ENCODE results near the gene GSG1L.

GSG1L gene

DNA sequence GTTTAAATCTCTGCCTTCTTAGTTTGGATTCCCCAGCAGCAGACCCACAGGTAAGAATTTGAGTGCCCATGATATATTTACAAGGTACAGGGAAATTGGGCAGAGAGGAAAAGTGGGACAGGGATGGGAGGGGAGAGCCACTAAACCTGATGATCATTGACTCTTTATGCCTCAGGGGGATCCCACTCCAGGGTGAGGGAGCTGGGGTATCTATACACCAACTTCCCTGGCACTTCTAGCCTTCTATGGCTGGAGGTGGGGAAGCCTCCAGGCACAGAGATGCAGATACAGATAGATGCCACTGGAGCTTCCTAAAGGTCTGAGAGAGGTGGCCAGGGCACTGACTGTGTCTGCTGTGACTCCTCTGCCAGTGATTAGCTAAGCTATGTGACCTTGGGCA lies 257.1 kb downstream of the GSG1L start:
- Histone ChIP-seq H3K9ac (ENCODE audit: low read length) (no peak overlapping the region), H3K27me3 (ENCODE audit: low read length) (no peaks in the 10 kb centered on the region), H3K9me3 (ENCODE audit: insufficient read depth, low read length) (no peaks in the 10 kb centered on the region), H3K36me3 (ENCODE audit: low read length) (no peaks in the 10 kb centered on the region), H3K4me3 (ENCODE audit: insufficient read depth, low read length, poor library complexity, severe bottlenecking) (no peak overlapping the region), H3K79me2 (ENCODE audit: insufficient read depth, low read length) (no peaks in the 10 kb centered on the region), H3K9me2 (replicated peaks; ENCODE audit: insufficient read depth, low read length) (no peaks in the 10 kb centered on the region), H4K20me1 (ENCODE audit: low read depth, low read length) (no peaks in the 10 kb centered on the region), H3F3A (ENCODE audit: insufficient read depth) (no peaks in the 10 kb centered on the region), H3K27ac (ENCODE audit: low read depth, low read length) (no peak overlapping the region), H2AFZ (ENCODE audit: low read depth, low read length, severe bottlenecking) (no peak overlapping the region), H3K4me2 (ENCODE audit: low read depth, low read length, poor library complexity, severe bottlenecking) (no peak overlapping the region)
- no peak for TF ChIP-seq EZH2phosphoT487 (conservative IDR thresholded peaks at IDR 0.05; ENCODE audit: low read length)
- TF ChIP-seq CTCF (IDR thresholded peaks at IDR 0.05; ENCODE audit: insufficient read depth, low read length, poor library complexity, severe bottlenecking) = no peak

DNA sequence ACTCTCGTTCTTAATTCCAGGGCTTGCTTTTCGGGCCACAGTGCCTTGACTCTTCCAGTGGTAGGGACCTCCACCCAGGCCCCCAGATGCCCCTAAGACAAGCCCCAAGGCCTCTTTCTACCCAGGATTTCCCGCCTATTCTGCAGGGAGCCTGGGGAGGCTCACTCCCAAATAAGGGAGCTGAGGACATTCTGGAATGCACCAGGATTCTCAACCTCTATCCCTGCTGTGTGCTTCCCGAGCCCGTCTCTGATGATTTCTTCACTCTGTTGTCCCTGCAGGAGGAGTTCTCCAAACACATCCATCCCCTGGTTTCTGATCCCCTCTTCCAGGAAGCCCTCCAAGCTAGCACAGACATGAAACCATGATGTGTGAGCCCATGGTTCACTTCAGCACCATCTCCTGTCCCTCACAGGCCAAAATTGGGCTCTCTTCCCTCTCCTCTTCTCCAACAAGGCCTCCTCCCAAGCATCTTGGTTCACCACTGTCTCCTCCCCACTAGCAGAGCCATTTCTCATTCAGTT lies 257.6 kb downstream of the GSG1L start:
- no peak overlapping the region for H2AFZ ChIP-seq (ENCODE audit: low read depth, low read length, severe bottlenecking)
- no peak overlapping the region for H3K9ac ChIP-seq (ENCODE audit: low read length)
- H3K27ac ChIP-seq (ENCODE audit: low read depth, low read length) = no peak overlapping the region
- H3K4me3 ChIP-seq (ENCODE audit: insufficient read depth, low read length, poor library complexity, severe bottlenecking) = no peak overlapping the region
- no peaks in the 10 kb centered on the region for H3K79me2 ChIP-seq (ENCODE audit: insufficient read depth, low read length)
- H4K20me1 ChIP-seq (ENCODE audit: low read depth, low read length) = no peaks in the 10 kb centered on the region
- no peaks in the 10 kb centered on the region for H3K27me3 ChIP-seq (ENCODE audit: low read length)
- H3K9me3 ChIP-seq (ENCODE audit: insufficient read depth, low read length) = no peaks in the 10 kb centered on the region
- H3K36me3 ChIP-seq (ENCODE audit: low read length) = no peaks in the 10 kb centered on the region
- no peak for TF ChIP-seq EZH2phosphoT487 (conservative IDR thresholded peaks at IDR 0.05; ENCODE audit: low read length)
- TF ChIP-seq CTCF (IDR thresholded peaks at IDR 0.05; ENCODE audit: insufficient read depth, low read length, poor library complexity, severe bottlenecking) = no peak
- H3F3A ChIP-seq (ENCODE audit: insufficient read depth) = no peaks in the 10 kb centered on the region
- H3K4me2 ChIP-seq (ENCODE audit: low read depth, low read length, poor library complexity, severe bottlenecking) = no peak overlapping the region
- H3K9me2 ChIP-seq (replicated peaks; ENCODE audit: insufficient read depth, low read length) = no peaks in the 10 kb centered on the region

DNA sequence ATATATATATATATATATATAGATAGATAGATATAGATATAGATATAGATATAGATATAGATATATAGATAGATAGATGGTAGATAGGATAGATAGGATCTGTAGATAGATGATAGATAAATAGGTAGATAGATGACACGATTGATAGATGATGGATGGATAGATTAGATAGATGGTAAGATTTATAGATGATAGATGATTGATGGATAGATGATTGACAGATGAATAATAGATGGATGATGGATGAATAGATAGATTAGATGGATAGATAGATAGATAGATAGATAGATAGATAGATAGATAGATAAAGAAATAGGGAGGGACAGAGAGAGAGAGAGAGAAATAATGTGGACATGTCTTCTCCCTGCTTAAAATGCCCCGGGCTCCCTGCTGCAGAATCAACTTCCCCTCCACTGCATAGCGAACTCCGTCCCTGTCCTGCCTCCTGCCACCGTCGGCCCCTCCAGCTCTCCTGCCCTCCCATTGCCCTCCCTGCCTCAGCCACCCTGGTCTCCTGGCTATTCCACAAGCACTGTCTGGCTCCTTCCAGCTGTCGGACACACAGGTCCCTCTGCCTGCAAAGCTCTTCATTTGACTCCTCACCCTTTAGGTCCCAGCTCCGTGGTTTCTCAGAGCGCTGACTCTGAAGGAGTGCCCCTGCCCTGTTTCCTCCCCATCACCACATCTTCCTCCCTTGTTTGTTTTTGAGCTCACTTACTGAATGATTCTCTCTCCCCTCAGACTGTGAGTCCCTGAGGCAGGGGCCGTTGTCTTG lies 259.6 kb downstream of the GSG1L start:
- Histone ChIP-seq H3K9me3 (ENCODE audit: insufficient read depth, low read length) (no peaks in the 10 kb centered on the region), H3K36me3 (ENCODE audit: low read length) (no peaks in the 10 kb centered on the region), H4K20me1 (ENCODE audit: low read depth, low read length) (no peaks in the 10 kb centered on the region), H3K79me2 (ENCODE audit: insufficient read depth, low read length) (no peaks in the 10 kb centered on the region), H3K4me3 (ENCODE audit: insufficient read depth, low read length, poor library complexity, severe bottlenecking) (no peak overlapping the region), H3K4me2 (ENCODE audit: low read depth, low read length, poor library complexity, severe bottlenecking) (no peak overlapping the region), H3F3A (ENCODE audit: insufficient read depth) (no peaks in the 10 kb centered on the region), H3K27me3 (ENCODE audit: low read length) (no peaks in the 10 kb centered on the region), H3K9ac (ENCODE audit: low read length) (no peak overlapping the region), H2AFZ (ENCODE audit: low read depth, low read length, severe bottlenecking) (no peak overlapping the region), H3K9me2 (replicated peaks; ENCODE audit: insufficient read depth, low read length) (no peaks in the 10 kb centered on the region), H3K27ac (ENCODE audit: low read depth, low read length) (no peak overlapping the region)
- TF ChIP-seq CTCF (IDR thresholded peaks at IDR 0.05; ENCODE audit: insufficient read depth, low read length, poor library complexity, severe bottlenecking) (no peak), EZH2phosphoT487 (conservative IDR thresholded peaks at IDR 0.05; ENCODE audit: low read length) (no peak)
